GM12878 (cell line): ENCODE data around the gene BIVM. TPM values are rescaled to one million over a fixed set of nuclear protein-coding genes. Genes with fewer than 3 reads are reported as not detected.

Source experiments
- ATAC-seq: fragments of 200-7000 bp; cut with Tn5 transposase; 3 replicates; pipeline ENCODE4 v1.9.1; 2020; ENCODE audit warnings: mild to moderate bottlenecking, moderate library complexity
- BruUV-seq: library from RNA; stranded (reverse); fragments of 400-500 nt; replicated peaks from 2 replicates; lab custom pipeline; 2021; lab: Mats Ljungman, UMichigan
- CTCF ChIA-PET: fragments of 300-600 bp; sonication (Branson Sonifier 250); formaldehyde crosslinking; extraction: SDS; loops from one replicate; lab custom pipeline; 2021; ENCODE audit warnings: inconsistent platforms; lab: Yijun Ruan, JAX
- POLR2A ChIA-PET: fragments of 350-600 bp; formaldehyde crosslinking; extraction: SDS; loops from one replicate; lab custom pipeline; 2021; ENCODE audit warnings: inconsistent platforms; lab: Charles Lee
- RAD21 ChIA-PET: fragments of 300-600 bp; sonication (Branson Sonifier 250); formaldehyde crosslinking; loops from one replicate; lab custom pipeline; 2023; ENCODE audit warnings: antibody characterized with exemption; ENCODE audit not compliant: unreplicated experiment; lab: Charles Lee
- SMC1A ChIA-PET: fragments of 300-600 bp; sonication (Branson Sonifier 250); formaldehyde crosslinking; loops from one replicate; lab custom pipeline; 2023; ENCODE audit not compliant: unreplicated experiment, uncharacterized antibody; lab: Charles Lee
- DNase-seq: peaks from one replicate; pipeline ENCODE4 v3.0.0-alpha.2; 2011; ENCODE audit warnings: low read depth, low spot score
- FAIRE-seq: peaks from 3 replicates; lab custom pipeline; 2011; peaks lifted over from hg19 to GRCh38; lab: Jason Lieb, UNC
- H2AFZ ChIP-seq: 2 replicates; pipeline ENCODE4 v1.6.0; 2011; ENCODE audit warnings: low read depth, low read length, control low read depth; ENCODE audit not compliant: control insufficient read depth
- H3K27ac ChIP-seq: 2 replicates; pipeline ENCODE4 v1.5.1; 2011; ENCODE audit warnings: control low read depth; ENCODE audit not compliant: control insufficient read depth, insufficient read depth
- H3K27me3 ChIP-seq, 2 experiments: replicated peaks in 1 of 2; 2 replicates each; pipeline versions ENCODE4 v1.6.0 to v1.6.1; 2011; ENCODE audit warnings: low read length in 1 of 2; ENCODE audit not compliant: control insufficient read depth in 2 of 2, insufficient read depth in 2 of 2
- H3K36me3 ChIP-seq, 2 experiments: 2 replicates each; pipeline ENCODE4 v1.5.1; 2011; ENCODE audit warnings: low read length in 1 of 2; ENCODE audit not compliant: control insufficient read depth in 2 of 2, insufficient read depth in 2 of 2
- H3K4me1 ChIP-seq: 2 replicates; pipeline ENCODE4 v1.6.1; 2011; ENCODE audit warnings: mild to moderate bottlenecking, low read length, moderate library complexity, mixed read lengths; ENCODE audit not compliant: control insufficient read depth, insufficient read depth
- H3K4me2 ChIP-seq: 2 replicates; pipeline ENCODE4 v1.6.0; 2011; ENCODE audit warnings: control low read depth; ENCODE audit not compliant: control insufficient read depth, insufficient read depth
- H3K4me3 ChIP-seq: fragments of 200-600 bp; sonication (generic); 2 replicates; pipeline ENCODE4 v1.5.1; 2016
- H3K79me2 ChIP-seq: 2 replicates; pipeline ENCODE4 v1.6.0; 2011; ENCODE audit warnings: low read length; ENCODE audit not compliant: control insufficient read depth, insufficient read depth
- H3K9ac ChIP-seq: 2 replicates; pipeline ENCODE4 v1.8.0; 2011; ENCODE audit warnings: low read length, control low read depth, mixed read lengths; ENCODE audit not compliant: control insufficient read depth, insufficient read depth
- H3K9me3 ChIP-seq: replicated peaks from 3 replicates; pipeline ENCODE4 v1.5.1; 2011; ENCODE audit warnings: mild to moderate bottlenecking, low read length; ENCODE audit not compliant: control insufficient read depth, insufficient read depth
- H4K20me1 ChIP-seq: 2 replicates; pipeline ENCODE4 v1.6.0; 2011; ENCODE audit not compliant: control insufficient read depth, insufficient read depth
- ATF7 ChIP-seq: fragments of 450-650 bp; IDR thresholded peaks from 2 replicates; pipeline ENCODE4 v1.6.1; 2016; ENCODE audit warnings: low read depth, mild to moderate bottlenecking
- CUX1 ChIP-seq: IDR thresholded peaks from 2 replicates; pipeline ENCODE4 v1.6.1; 2012; ENCODE audit warnings: improper control_type of control experiment, low read depth, low read length; ENCODE audit not compliant: insufficient replicate concordance
- E4F1 ChIP-seq: fragments of 450-650 bp; IDR thresholded peaks from 2 replicates; pipeline ENCODE4 v1.6.1; 2018; ENCODE audit warnings: borderline replicate concordance, mild to moderate bottlenecking; ENCODE audit not compliant: partially characterized antibody
- ESRRA ChIP-seq: IDR thresholded peaks from 2 replicates; pipeline ENCODE4 v1.6.1; 2012; ENCODE audit warnings: mild to moderate bottlenecking, low read length, improper control_type of control experiment
- ETV6 ChIP-seq, 2 experiments: fragments of 450-650 bp in 1 of 2; IDR thresholded peaks in 1 of 2; conservative IDR thresholded peaks in 1 of 2; 2 replicates each; pipeline ENCODE4 v1.6.1; 2014; ENCODE audit warnings: antibody characterized with exemption in 1 of 2, borderline replicate concordance in 1 of 2, low read depth in 1 of 2, mild to moderate bottlenecking in 1 of 2, moderate library complexity in 1 of 2
- IRF4 ChIP-seq: IDR thresholded peaks from 2 replicates; pipeline ENCODE4 v1.6.1; 2011; ENCODE audit warnings: low read depth, low read length
- NFIC ChIP-seq: IDR thresholded peaks from 2 replicates; pipeline ENCODE4 v1.6.1; 2012; ENCODE audit warnings: low read depth, mild to moderate bottlenecking, inconsistent platforms, low read length, moderate library complexity
- RUNX3 ChIP-seq: IDR thresholded peaks from 2 replicates; pipeline ENCODE4 v1.6.1; 2012; ENCODE audit warnings: low read length, inconsistent platforms
- SIX5 ChIP-seq: IDR thresholded peaks from 2 replicates; pipeline ENCODE4 v1.6.1; 2011; ENCODE audit warnings: mild to moderate bottlenecking, low read depth, low read length, moderate library complexity; ENCODE audit not compliant: severe bottlenecking
- TARDBP ChIP-seq: IDR thresholded peaks from 2 replicates; pipeline ENCODE4 v1.6.1; 2016; ENCODE audit warnings: borderline replicate concordance
- YBX1 ChIP-seq: fragments of 450-650 bp; IDR thresholded peaks from 2 replicates; pipeline ENCODE4 v1.6.1; 2016; ENCODE audit warnings: antibody characterized with exemption
- ZBTB40 ChIP-seq: fragments of 450-650 bp; IDR thresholded peaks from 2 replicates; pipeline ENCODE4 v1.6.1; 2016; ENCODE audit warnings: mild to moderate bottlenecking, moderate library complexity, borderline replicate concordance
- WGBS: methylation state at CpG from one replicate; pipeline ENCODE4 v1.1.6; 2016; ENCODE audit warnings: low lambda C conversion rate; ENCODE audit not compliant: insufficient replicate concordance, insufficient coverage; ENCODE audit errors: missing lambda C conversion rate; 5-methylcytosine and 5-hydroxymethylcytosine counted together
- in situ Hi-C: fragments of 300-500 bp; cut with MboI; formaldehyde crosslinking; loops from 9 replicates; pipeline ENCODE4 v1.14.3; 2018; ENCODE audit warnings: mixed read lengths
- intact Hi-C: fragments of 100-400 bp; cut with micrococcal nuclease; formaldehyde crosslinking; loops from one replicate; pipeline ENCODE4 v1.14.2; 2022; ENCODE audit not compliant: unreplicated experiment
- polyA plus RNA-seq, 11 experiments: library from polyadenylated mRNA; depleted of rRNA in 4 of 11; unstranded in 6 of 11; stranded (reverse) in 5 of 11; fragments of >200 nt; fragmentation: Nextera tagmentation in 4 of 11; fragmentation: Illumina TruSeq in 1 of 11; extraction: Ambion mirVana in 4 of 11; extraction: Trizol in 1 of 11; gene quantifications; 1 replicate in 1 of 11; 2 replicates in 10 of 11; pipeline versions ENCODE4 v1.2.1 to v1.2.3, GENCODE V29; 2011 to 2016; ENCODE audit warnings: inconsistent platforms in 2 of 11, missing spikeins in 2 of 11, low read depth in 1 of 11
- total RNA-seq, 4 experiments: library from RNA; depleted of rRNA in 3 of 4; stranded (reverse); fragments of >200 nt in 3 of 4; fragmentation: Illumina TruSeq in 1 of 4; extraction: Trizol in 1 of 4; gene quantifications; 2 replicates each; pipeline versions ENCODE4 v1.2.1 to v1.2.3, GENCODE V29; 2013 to 2021

The BIVM gene
- total and polyA plus RNA-seq, 10 of the 15 experiments (the other 5 are each of a cell fraction or from before 2014, with no cell fraction given), result 3.4 to 20.1 (median 14.1) TPM

GRCh38 chr13:102873653-102874052 is 74.7 kb downstream of the BIVM start:
- H2AFZ ChIP-seq, result no peak overlapping the region
- H3K36me3 ChIP-seq, result peaks cover 5 to 8% of the 10 kb centered on the region in 2 experiments
- H3K4me1 ChIP-seq, result no peaks in the 10 kb centered on the region
- H4K20me1 ChIP-seq, result no peaks in the 10 kb centered on the region
- H3K4me3 ChIP-seq, result no peak overlapping the region
- no TSS peak for BruUV-seq
- ChIA-PET RAD21 (interaction anchor here (1.0 kb wide), 1 partner anchor 158 kb away, joined by 3 read pairs; no protein-coding TSS in a partner anchor), CTCF (interaction anchor here (0.5 to 0.6 kb wide), 2 partner anchors 268 to 1697 kb away, joined by 3 read pairs; no protein-coding TSS in a partner anchor), POLR2A (no interaction called here), SMC1A (interaction anchor here (1.1 kb wide), 1 partner anchor 9 kb away, joined by 3 read pairs; no protein-coding TSS in a partner anchor)
- ATAC-seq (peak; percentile 42; the same call in 2 of the 3 replicates), FAIRE-seq (no peak), DNase-seq (no peak)
- intact Hi-C loops (no loop called here), in situ Hi-C loops (no loop called here)
- no peak overlapping the region for H3K9ac ChIP-seq
- no peaks in the 10 kb centered on the region for H3K27me3 ChIP-seq
- no peaks in the 10 kb centered on the region for H3K9me3 ChIP-seq
- H3K27ac ChIP-seq, result no peak overlapping the region
- 36% methylated on average over 3 of the region's 3 CpGs for WGBS
- H3K4me2 ChIP-seq, result no peak overlapping the region
- H3K79me2 ChIP-seq, result no peaks in the 10 kb centered on the region; the same call in 1 of the 2 replicates
- TF ChIP-seq TARDBP (no peak), ATF7 (0 out of 2 replicates have a peak, but pooled peaks have one; percentile 10), E4F1 (no peak), YBX1 (no peak), ZBTB40 (no peak), ESRRA (no peak), RUNX3 (peak; percentile 72), CUX1 (no peak), IRF4 (no peak), SIX5 (no peak), ETV6 (conservative IDR thresholded peaks at IDR 0.05 in 1 of 2, IDR thresholded peaks at IDR 0.05 in 1 of 2; ENCODE audit: borderline replicate concordance in 1 of 2, low read depth in 1 of 2) (no peak), NFIC (peak; percentile 23; the same call in 1 of the 2 replicates)
